ENCODE results near the gene WDHD1.

DNA sequence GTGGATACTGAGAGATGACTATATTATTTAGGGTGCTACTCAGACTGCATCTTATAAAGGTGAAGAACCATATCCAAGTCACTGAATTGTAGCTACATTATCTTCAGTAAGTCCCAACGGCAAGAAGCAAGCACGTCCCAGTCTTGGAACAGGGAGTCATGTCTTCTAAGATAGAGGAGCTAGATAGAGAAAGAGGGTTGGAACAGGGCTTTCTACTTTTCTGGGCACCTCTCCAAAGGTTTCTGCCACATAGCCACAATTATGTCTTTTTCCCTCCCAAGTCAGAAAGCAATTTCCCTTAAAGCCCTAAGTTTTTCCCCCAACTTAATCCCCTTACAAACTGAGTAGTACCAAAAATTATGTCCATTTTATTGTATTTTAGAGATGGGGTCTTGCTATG, 47.0 kb upstream of the WDHD1 start:
- TF ChIP-seq, protein P1, sequence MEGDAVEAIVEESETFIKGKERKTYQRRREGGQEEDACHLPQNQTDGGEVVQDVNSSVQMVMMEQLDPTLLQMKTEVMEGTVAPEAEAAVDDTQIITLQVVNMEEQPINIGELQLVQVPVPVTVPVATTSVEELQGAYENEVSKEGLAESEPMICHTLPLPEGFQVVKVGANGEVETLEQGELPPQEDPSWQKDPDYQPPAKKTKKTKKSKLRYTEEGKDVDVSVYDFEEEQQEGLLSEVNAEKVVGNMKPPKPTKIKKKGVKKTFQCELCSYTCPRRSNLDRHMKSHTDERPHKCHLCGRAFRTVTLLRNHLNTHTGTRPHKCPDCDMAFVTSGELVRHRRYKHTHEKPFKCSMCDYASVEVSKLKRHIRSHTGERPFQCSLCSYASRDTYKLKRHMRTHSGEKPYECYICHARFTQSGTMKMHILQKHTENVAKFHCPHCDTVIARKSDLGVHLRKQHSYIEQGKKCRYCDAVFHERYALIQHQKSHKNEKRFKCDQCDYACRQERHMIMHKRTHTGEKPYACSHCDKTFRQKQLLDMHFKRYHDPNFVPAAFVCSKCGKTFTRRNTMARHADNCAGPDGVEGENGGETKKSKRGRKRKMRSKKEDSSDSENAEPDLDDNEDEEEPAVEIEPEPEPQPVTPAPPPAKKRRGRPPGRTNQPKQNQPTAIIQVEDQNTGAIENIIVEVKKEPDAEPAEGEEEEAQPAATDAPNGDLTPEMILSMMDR (IDR thresholded peaks at IDR 0.05; ENCODE audit: control extremely low read depth in 1 of 3, insufficient read depth in 1 of 3, low read depth in 1 of 3, low read length in 3 of 3), result no peak
- TF ChIP-seq, protein P2, sequence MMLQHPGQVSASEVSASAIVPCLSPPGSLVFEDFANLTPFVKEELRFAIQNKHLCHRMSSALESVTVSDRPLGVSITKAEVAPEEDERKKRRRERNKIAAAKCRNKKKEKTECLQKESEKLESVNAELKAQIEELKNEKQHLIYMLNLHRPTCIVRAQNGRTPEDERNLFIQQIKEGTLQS (IDR thresholded peaks at IDR 0.05; ENCODE audit: insufficient read depth, low read depth, low read length), result no peak
- no peak for TF ChIP-seq EP300 (IDR thresholded peaks at IDR 0.05; ENCODE audit: borderline replicate concordance in 1 of 2, low read depth in 2 of 2, low read length in 2 of 2)
- TF ChIP-seq EZH2 (IDR thresholded peaks at IDR 0.05; ENCODE audit: low read depth, low read length, severe bottlenecking), result no peak
- TF ChIP-seq BCL11A (IDR thresholded peaks at IDR 0.05; ENCODE audit: low read depth in 2 of 2, low read length in 2 of 2), result no peak
- TF ChIP-seq CREB1 (IDR thresholded peaks at IDR 0.05), result no peak
- TF ChIP-seq PHF8 (conservative IDR thresholded peaks at IDR 0.05; ENCODE audit: low read depth, low read length), result no peak
- no peak for TF ChIP-seq POLR2A (IDR thresholded peaks at IDR 0.05; ENCODE audit: control extremely low read depth in 1 of 2, low read depth in 2 of 2, low read length in 2 of 2)
- no peak for TF ChIP-seq TAF1 (IDR thresholded peaks at IDR 0.05; ENCODE audit: low read depth, low read length)
- TF ChIP-seq POLR2AphosphoS5 (IDR thresholded peaks at IDR 0.05; ENCODE audit: low read depth, low read length), result no peak

Measured in H1 (cell line).